Prostate gland (tissue), 2 donors: Measurements from ENCODE around the gene PEX14. TPM values are rescaled to one million over a fixed set of nuclear protein-coding genes. Genes with fewer than 3 reads are reported as not detected.

ENCODE experiments used
- DNase-seq: peaks from one replicate; pipeline ENCODE4 v3.0.0-alpha.2; 2019; ENCODE audit warnings: low spot score
- H3K27ac ChIP-seq, 2 donors: fragments of 200-600 bp; sonication (generic); 2 replicates each; pipeline ENCODE4 v1.5.1; 2017 to 2019
- H3K27me3 ChIP-seq: fragments of 200-600 bp; sonication (generic); replicated peaks from 2 replicates; pipeline ENCODE4 v1.5.1; 2019; ENCODE audit not compliant: insufficient read depth
- H3K36me3 ChIP-seq, 2 donors: fragments of 200-600 bp; sonication (generic); 1 replicate in 1 of 2; 2 replicates in 1 of 2; pipeline versions ENCODE4 v1.5.1 to v1.8.1; 2017 to 2019
- H3K4me1 ChIP-seq: fragments of 200-600 bp; sonication (generic); replicated peaks from 2 replicates; pipeline ENCODE4 v1.5.1; 2019
- H3K4me3 ChIP-seq, 2 donors: fragments of 200-600 bp; sonication (generic); 2 replicates each; pipeline ENCODE4 v1.5.1; 2017 to 2019
- H3K9me3 ChIP-seq: fragments of 200-600 bp; sonication (generic); 2 replicates; pipeline ENCODE4 v1.5.1; 2017
- CTCF ChIP-seq, 4 experiments: fragments of 200-600 bp in 2 of 4; fragments of 450-650 bp in 2 of 4; sonication (generic) in 2 of 4; IDR thresholded peaks; 1 replicate in 3 of 4; 2 replicates in 1 of 4; pipeline ENCODE4 v1.5.1; 2016 to 2019; ENCODE audit warnings: antibody characterized with exemption in 4 of 4, mild to moderate bottlenecking in 2 of 4, moderate library complexity in 2 of 4
- POLR2A ChIP-seq: fragments of 450-650 bp; IDR thresholded peaks from one replicate; pipeline ENCODE4 v1.6.1; 2016; ENCODE audit warnings: antibody characterized with exemption, mild to moderate bottlenecking
- POLR2AphosphoS5 ChIP-seq: sonication (generic); formaldehyde crosslinking; IDR thresholded peaks from one replicate; pipeline ENCODE4 v1.6.1; 2017; ENCODE audit warnings: antibody characterized with exemption
- WGBS: methylation state at CpG from one replicate; pipeline ENCODE4 v1.1.5; 2018; 5-methylcytosine and 5-hydroxymethylcytosine counted together
- intact Hi-C: fragments of 100-400 bp; cut with DNase I; formaldehyde crosslinking; loops from one replicate; pipeline ENCODE4 v1.14.2; 2022
- total RNA-seq, 2 donors: library from RNA; depleted of rRNA; stranded (reverse); fragments of >200 nt; gene quantifications; one replicate each; pipeline ENCODE4 v1.1.0, GENCODE V29; 2016

PEX14 gene
- total RNA-seq, 2 donors from 2014 or later: 26.1 to 34.7 TPM

DNA sequence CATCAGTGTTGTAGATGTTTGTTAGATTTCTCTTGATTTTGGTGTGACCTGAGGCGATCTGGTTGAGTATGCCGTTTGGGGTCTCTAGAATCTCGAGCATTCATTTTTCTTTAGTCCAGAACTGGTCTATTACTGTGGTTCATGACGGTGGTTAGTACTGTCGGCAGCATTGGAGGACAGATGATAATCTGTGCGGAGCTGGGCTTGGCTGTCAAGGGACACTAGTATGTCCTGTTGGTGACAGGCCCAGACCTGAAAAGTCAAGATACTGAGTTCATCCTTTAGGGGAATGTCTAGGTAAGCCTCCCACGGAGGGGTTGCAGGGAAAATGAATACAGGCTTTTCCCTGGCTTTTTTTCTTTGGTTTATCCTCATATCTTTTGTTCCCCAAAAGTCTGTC, 59.8 kb downstream of the PEX14 start:
- TF ChIP-seq CTCF (IDR thresholded peaks at IDR 0.05): no peak
- no peak for TF ChIP-seq POLR2A
- TF ChIP-seq POLR2AphosphoS5: no peak
- 68% methylated on average over 7 of the region's 7 CpGs for WGBS
- Histone ChIP-seq H3K4me3 (no peak overlapping the region), H3K27me3 (no peaks in the 10 kb centered on the region), H3K9me3 (no peaks in the 10 kb centered on the region), H3K36me3 (no peaks in the 10 kb centered on the region), H3K27ac (no peak overlapping the region), H3K4me1 (no peaks in the 10 kb centered on the region)
- DNase-seq: no peak
- intact Hi-C loops: loop anchor here (5.0 kb wide), 2 partner anchors 158 to 328 kb away; no protein-coding TSS in a partner anchor

DNA sequence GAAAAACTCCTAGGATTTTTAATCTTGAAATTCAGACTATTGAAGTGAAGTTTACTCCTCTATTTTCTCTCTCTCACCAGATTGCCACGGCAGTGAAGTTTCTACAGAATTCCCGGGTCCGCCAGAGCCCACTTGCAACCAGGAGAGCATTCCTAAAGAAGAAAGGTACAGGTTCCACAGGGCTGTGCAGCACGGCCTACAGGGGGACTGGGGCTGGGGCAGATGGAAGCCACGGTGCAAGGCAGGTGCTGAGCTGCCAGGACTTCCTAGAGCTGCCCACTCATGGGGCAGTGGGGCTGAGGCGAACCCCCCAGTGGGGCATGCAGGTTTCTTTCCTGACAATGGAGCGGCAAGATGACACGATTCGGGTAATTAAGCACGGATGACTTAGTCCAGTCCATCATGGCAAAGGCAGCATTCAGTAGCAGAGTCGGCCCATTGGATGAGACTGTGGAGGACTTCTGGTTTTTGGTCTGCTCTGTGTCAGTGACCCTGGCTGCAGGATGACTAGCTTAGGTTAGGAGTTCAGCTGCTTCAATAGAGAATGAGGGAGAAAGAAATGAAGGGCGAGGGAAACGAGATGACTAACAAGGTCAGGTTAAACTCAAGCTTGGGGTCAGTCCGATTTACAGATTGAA, 61.5 kb downstream of the PEX14 start:
- Histone ChIP-seq H3K4me3 (no peak overlapping the region), H3K27ac (no peak overlapping the region), H3K4me1 (no peaks in the 10 kb centered on the region), H3K27me3 (no peaks in the 10 kb centered on the region), H3K36me3 (no peaks in the 10 kb centered on the region), H3K9me3 (no peaks in the 10 kb centered on the region)
- no peak for DNase-seq
- TF ChIP-seq POLR2AphosphoS5: no peak
- TF ChIP-seq POLR2A: no peak
- intact Hi-C loops: loop anchor here (5.0 kb wide), 1 partner anchor 86 kb away; no protein-coding TSS in a partner anchor
- WGBS: 86% methylated on average over 14 of the region's 14 CpGs

DNA sequence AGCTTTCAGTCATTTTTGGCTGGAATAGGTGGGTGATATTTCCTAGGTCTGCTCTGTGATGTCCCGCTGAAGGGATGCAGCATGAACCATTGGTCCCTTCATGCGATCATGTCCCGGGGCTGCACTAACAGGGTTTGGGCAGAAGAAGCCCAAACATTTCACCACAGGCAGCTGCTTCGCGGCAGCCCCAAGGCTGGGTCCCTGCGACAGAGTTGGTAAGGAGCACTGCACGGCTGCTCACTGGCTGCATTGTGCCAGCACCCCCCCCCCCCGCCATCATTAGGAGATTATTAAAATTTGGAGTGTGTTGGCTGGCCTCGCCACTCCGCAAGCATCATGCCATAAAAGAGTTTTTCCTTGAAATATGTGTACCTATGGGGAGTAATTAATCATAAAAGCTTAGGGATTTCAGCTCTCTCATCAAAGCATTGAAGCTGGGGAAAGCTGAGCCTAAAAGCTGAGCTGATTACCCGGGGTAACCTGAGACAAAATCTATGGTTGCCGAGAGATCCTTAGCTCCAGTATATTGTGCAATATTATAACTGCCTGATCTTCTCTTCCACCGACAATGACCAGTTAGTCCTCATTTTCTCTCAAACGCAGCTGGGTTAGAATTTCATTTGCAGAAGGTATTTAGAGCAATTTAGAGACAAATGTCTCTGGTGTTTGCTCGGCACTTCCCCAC, 62.5 kb downstream of the PEX14 start:
- Histone ChIP-seq H3K36me3 (no peaks in the 10 kb centered on the region), H3K4me3 (no peak overlapping the region), H3K9me3 (no peaks in the 10 kb centered on the region), H3K27me3 (no peaks in the 10 kb centered on the region), H3K27ac (no peak overlapping the region), H3K4me1 (no peaks in the 10 kb centered on the region)
- 75% methylated on average over 15 of the region's 15 CpGs for WGBS
- TF ChIP-seq CTCF (IDR thresholded peaks at IDR 0.05): no peak
- intact Hi-C loops: loop anchor here (5.0 kb wide), 1 partner anchor 85 kb away; no protein-coding TSS in a partner anchor
- no peak for DNase-seq

- WGBS: 80% methylated on average over 13 of the region's 13 CpGs
- no peak for TF ChIP-seq POLR2AphosphoS5
- no peak for TF ChIP-seq CTCF (IDR thresholded peaks at IDR 0.05)
- no peak for TF ChIP-seq POLR2A
- intact Hi-C loops: loop anchor here (5.0 kb wide), 1 partner anchor 84 kb away; no protein-coding TSS in a partner anchor
- no peaks in the 10 kb centered on the region for H3K9me3 ChIP-seq
- H3K27ac ChIP-seq: no peak overlapping the region
- H3K36me3 ChIP-seq: no peaks in the 10 kb centered on the region
- no peak overlapping the region for H3K4me3 ChIP-seq
- H3K27me3 ChIP-seq: no peaks in the 10 kb centered on the region
- no peaks in the 10 kb centered on the region for H3K4me1 ChIP-seq
- DNase-seq: no peak
These were observed 64.1 kb downstream of the PEX14 start for GRCh38 chr1:10538646-10539355.

DNA sequence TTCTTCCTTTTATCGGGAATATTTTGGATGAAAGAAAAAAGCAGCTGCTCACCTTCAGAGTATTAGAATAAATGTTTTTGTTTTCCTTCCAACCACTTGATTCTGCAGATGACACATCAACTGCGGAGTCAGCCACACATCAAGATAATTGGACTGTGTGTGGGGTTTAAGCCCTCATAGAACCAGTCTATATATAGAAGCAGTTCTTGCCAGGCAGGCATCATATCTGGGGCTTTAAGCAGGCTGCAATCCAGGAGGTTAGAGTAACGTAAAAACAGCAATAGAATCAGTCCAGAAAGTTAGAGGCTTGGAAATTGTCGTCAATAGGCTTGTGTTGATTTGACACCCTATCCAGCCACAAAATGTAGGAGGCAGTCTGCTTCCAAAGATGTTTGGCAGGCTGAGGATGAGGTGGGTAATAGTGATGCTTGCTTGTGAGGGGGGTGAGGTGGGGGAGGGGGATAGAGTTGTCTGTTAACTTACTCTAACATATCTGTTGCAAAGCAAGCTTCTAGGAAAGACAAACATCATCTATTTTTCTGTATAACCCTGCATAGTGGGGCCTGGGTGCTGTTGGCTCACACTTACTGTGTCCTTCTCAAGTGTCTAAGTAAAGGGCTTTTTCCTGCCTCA, 64.8 kb downstream of the PEX14 start:
- WGBS: 69% methylated on average over 4 of the region's 4 CpGs
- no peaks in the 10 kb centered on the region for H3K9me3 ChIP-seq
- TF ChIP-seq CTCF (IDR thresholded peaks at IDR 0.05) (no peak), POLR2AphosphoS5 (no peak), POLR2A (no peak)
- H3K27ac ChIP-seq: peak overlapping the region in 1 of 2 donors; percentile 23
- DNase-seq: no peak
- intact Hi-C loops: loop anchor here (5.0 kb wide), 1 partner anchor 83 kb away; no protein-coding TSS in a partner anchor
- no peaks in the 10 kb centered on the region for H3K36me3 ChIP-seq
- no peaks in the 10 kb centered on the region for H3K4me1 ChIP-seq
- no peak overlapping the region for H3K4me3 ChIP-seq
- H3K27me3 ChIP-seq: no peaks in the 10 kb centered on the region
